ENCODE data around the gene ZP4.

Gene ZP4

GRCh38 chr1:237894131-237894530, 3.4 kb upstream of the ZP4 start:
- no peak overlapping the region for H3K4me3 ChIP-seq (ENCODE audit: low read depth, low read length)
- no peak for TF ChIP-seq CTCF (conservative IDR thresholded peaks at IDR 0.05; ENCODE audit: low read depth, low read length)
- no peak for DNase-seq (ENCODE audit: low read depth)

- H3K4me3 ChIP-seq (ENCODE audit: low read depth, low read length) = no peak overlapping the region
- no peak for TF ChIP-seq CTCF (conservative IDR thresholded peaks at IDR 0.05; ENCODE audit: low read depth, low read length)
- no peak for DNase-seq (ENCODE audit: low read depth)
Measured at GRCh38 chr1:237891979-237892378, 1.3 kb upstream of the ZP4 start.

- H3K4me3 ChIP-seq (ENCODE audit: low read depth, low read length) = no peak overlapping the region
- no peak for TF ChIP-seq CTCF (conservative IDR thresholded peaks at IDR 0.05; ENCODE audit: low read depth, low read length)
- no peak for DNase-seq (ENCODE audit: low read depth)
Measured at GRCh38 chr1:237891266-237891665, 544 bp upstream of the ZP4 start.

- TF ChIP-seq CTCF (conservative IDR thresholded peaks at IDR 0.05; ENCODE audit: low read depth, low read length) = no peak
- no peak for DNase-seq (ENCODE audit: low read depth)
Measured at GRCh38 chr1:237890416-237890815, 306 bp downstream of the ZP4 start.

GRCh38 chr1:237888143-237888542, 2.6 kb downstream of the ZP4 start:
- DNase-seq (ENCODE audit: low read depth) = no peak
- H3K4me3 ChIP-seq (ENCODE audit: low read depth, low read length) = no peak overlapping the region
- no peak for TF ChIP-seq CTCF (conservative IDR thresholded peaks at IDR 0.05; ENCODE audit: low read depth, low read length)

More at GRCh38 chr1:237890416-237890815, 306 bp downstream of the ZP4 start:
- H3K4me3 ChIP-seq (ENCODE audit: low read depth, low read length) = no peak overlapping the region

- H3K4me3 ChIP-seq (ENCODE audit: low read depth, low read length) = no peak overlapping the region
- no peak for TF ChIP-seq CTCF (conservative IDR thresholded peaks at IDR 0.05; ENCODE audit: low read depth, low read length)
- DNase-seq (ENCODE audit: low read depth) = no peak
Measured at GRCh38 chr1:237887542-237887941, 3.2 kb downstream of the ZP4 start.

- no peak overlapping the region for H3K4me3 ChIP-seq (ENCODE audit: low read depth, low read length)
- DNase-seq (ENCODE audit: low read depth) = no peak
- TF ChIP-seq CTCF (conservative IDR thresholded peaks at IDR 0.05; ENCODE audit: low read depth, low read length) = no peak
Measured at GRCh38 chr1:237884237-237884636, 6.5 kb downstream of the ZP4 start.
